Upper lobe of left lung (tissue), 6 donors: ENCODE results near the gene KIF6. TPM values are rescaled to one million over a fixed set of nuclear protein-coding genes. Genes with fewer than 3 reads are reported as not detected.

Experiments
- ATAC-seq, 2 donors: fragments of 200-7000 bp; cut with Tn5 transposase; one replicate each; pipeline ENCODE4 v1.9.1; 2022; ENCODE audit warnings: mild to moderate bottlenecking in 2 of 2, moderate library complexity in 2 of 2; ENCODE audit not compliant: low FRiP score in 2 of 2
- DNase-seq, 2 donors: peaks; one replicate each; pipeline ENCODE4 v3.0.0-alpha.2; 2019 to 2020
- H3K27ac ChIP-seq, 4 donors: fragments of 200-600 bp; sonication (generic); one replicate each; pipeline ENCODE4 v1.5.1; 2016 to 2019
- H3K27me3 ChIP-seq, 4 donors: fragments of 200-600 bp; sonication (generic); one replicate each; pipeline ENCODE4 v1.5.1; 2017 to 2019
- H3K36me3 ChIP-seq, 4 donors: fragments of 200-600 bp; sonication (generic); one replicate each; pipeline ENCODE4 v1.5.1; 2016 to 2019
- H3K4me1 ChIP-seq, 4 donors: fragments of 200-600 bp; sonication (generic); one replicate each; pipeline ENCODE4 v1.5.1; 2018 to 2019
- H3K4me3 ChIP-seq, 4 donors: fragments of 200-600 bp; sonication (generic); one replicate each; pipeline ENCODE4 v1.5.1; 2017 to 2019; ENCODE audit warnings: mild to moderate bottlenecking in 2 of 4, moderate library complexity in 1 of 4
- H3K9me3 ChIP-seq, 4 donors: fragments of 200-600 bp; sonication (generic); one replicate each; pipeline ENCODE4 v1.5.1; 2018 to 2019
- EP300 ChIP-seq, 4 donors: sonication (generic); formaldehyde crosslinking; IDR thresholded peaks; one replicate each; pipeline ENCODE4 v1.5.1; 2017; ENCODE audit warnings: antibody characterized with exemption in 4 of 4, control low read depth in 2 of 4
- POLR2A ChIP-seq, 4 donors: fragments of 450-650 bp; IDR thresholded peaks; one replicate each; pipeline ENCODE4 v1.5.1; 2016 to 2017; ENCODE audit warnings: antibody characterized with exemption in 4 of 4, mild to moderate bottlenecking in 2 of 4
- POLR2AphosphoS5 ChIP-seq, 2 donors: sonication (generic); formaldehyde crosslinking; IDR thresholded peaks; one replicate each; pipeline ENCODE4 v1.5.1; 2017; ENCODE audit warnings: antibody characterized with exemption in 2 of 2
- WGBS, 2 donors: methylation state at CpG; one replicate each; pipeline ENCODE4 v1.1.5; 2017 to 2018; 5-methylcytosine and 5-hydroxymethylcytosine counted together
- total RNA-seq, 6 donors: library from RNA; depleted of rRNA in 4 of 6; stranded (reverse); fragments of >200 nt in 4 of 6; gene quantifications; one replicate each; pipeline versions ENCODE4 v1.1.0 to v1.2.1, GENCODE V29; 2016 to 2021
- TF ChIP-seq, protein P1 (sequence below), 6 experiments: fragments of 450-650 bp in 4 of 6; fragments of 200-600 bp in 2 of 6; sonication (generic) in 2 of 6; IDR thresholded peaks; one replicate each; pipeline ENCODE4 v1.5.1; 2016 to 2019; ENCODE audit warnings: antibody characterized with exemption in 6 of 6
- donor health status: DM: no; HTN: no; CAD: no; lungs with moderate emphysema.
- donor health status: DM: no; HTN: yes; CAD: no; lungs with severe emphysema.

Gene KIF6
- total RNA-seq, 6 donors from 2014 or later = 0.55 to 7.9 (median 1.5) TPM

DNA sequence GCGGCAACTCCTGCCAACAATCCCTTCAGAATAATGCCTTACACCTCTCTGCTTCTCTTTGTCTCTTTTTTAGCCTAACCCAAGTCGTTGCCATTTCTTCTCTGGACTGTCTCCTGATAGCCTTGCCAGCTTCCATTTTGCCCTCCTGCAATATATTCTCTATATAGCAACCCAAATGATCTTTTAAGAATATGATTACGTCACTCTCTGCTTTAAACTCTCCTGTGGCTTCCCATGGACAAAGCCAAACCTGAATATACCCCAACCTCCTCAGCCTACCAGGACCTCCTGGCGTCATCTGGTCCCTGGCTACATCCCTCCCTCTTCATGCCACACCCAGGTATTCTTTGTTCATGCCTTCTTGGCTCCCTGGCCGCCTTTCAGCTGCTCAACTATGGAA, 276.2 kb downstream of the KIF6 start:
- Histone ChIP-seq H3K27me3 (no peaks in the 10 kb centered on the region), H3K27ac (no peak overlapping the region), H3K4me3 (no peak overlapping the region), H3K36me3 (no peaks in the 10 kb centered on the region), H3K9me3 (no peaks in the 10 kb centered on the region), H3K4me1 (no peaks in the 10 kb centered on the region)
- DNase-seq (no peak), ATAC-seq (no peak)
- TF ChIP-seq POLR2AphosphoS5 (IDR thresholded peaks at IDR 0.05) (no peak), POLR2A (IDR thresholded peaks at IDR 0.05) (no peak), EP300 (IDR thresholded peaks at IDR 0.05) (no peak)
- TF ChIP-seq, protein P1, sequence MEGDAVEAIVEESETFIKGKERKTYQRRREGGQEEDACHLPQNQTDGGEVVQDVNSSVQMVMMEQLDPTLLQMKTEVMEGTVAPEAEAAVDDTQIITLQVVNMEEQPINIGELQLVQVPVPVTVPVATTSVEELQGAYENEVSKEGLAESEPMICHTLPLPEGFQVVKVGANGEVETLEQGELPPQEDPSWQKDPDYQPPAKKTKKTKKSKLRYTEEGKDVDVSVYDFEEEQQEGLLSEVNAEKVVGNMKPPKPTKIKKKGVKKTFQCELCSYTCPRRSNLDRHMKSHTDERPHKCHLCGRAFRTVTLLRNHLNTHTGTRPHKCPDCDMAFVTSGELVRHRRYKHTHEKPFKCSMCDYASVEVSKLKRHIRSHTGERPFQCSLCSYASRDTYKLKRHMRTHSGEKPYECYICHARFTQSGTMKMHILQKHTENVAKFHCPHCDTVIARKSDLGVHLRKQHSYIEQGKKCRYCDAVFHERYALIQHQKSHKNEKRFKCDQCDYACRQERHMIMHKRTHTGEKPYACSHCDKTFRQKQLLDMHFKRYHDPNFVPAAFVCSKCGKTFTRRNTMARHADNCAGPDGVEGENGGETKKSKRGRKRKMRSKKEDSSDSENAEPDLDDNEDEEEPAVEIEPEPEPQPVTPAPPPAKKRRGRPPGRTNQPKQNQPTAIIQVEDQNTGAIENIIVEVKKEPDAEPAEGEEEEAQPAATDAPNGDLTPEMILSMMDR (IDR thresholded peaks at IDR 0.05) = no peak
- WGBS, 2 donors = 75 to 86% methylated on average over 5 of the region's 5 CpGs

DNA sequence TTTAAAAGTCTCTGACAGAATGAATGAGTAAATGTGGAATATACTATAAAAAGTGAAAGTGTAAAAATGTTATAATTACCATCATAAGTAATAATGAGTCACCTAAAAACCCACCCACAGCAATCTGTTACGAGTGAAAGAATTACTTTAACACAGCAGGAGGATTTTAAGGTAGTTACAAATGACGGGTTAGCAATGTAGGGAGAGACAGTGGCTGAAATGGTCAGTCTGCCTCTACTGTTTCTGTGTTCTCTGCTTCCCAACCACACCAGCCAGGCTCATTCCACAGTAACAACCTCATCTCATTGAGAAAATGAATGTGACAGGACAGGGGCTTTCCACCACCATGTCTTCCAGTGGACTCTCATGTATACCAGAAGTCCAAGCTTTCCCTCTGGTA, 278.3 kb downstream of the KIF6 start:
- no peak for TF ChIP-seq EP300 (IDR thresholded peaks at IDR 0.05)
- no peak for TF ChIP-seq POLR2A (IDR thresholded peaks at IDR 0.05)
- TF ChIP-seq POLR2AphosphoS5 (IDR thresholded peaks at IDR 0.05) = no peak
- TF ChIP-seq, protein P1 (IDR thresholded peaks at IDR 0.05) = no peak
- ATAC-seq (no peak), DNase-seq (no peak)
- H3K27me3 ChIP-seq = no peaks in the 10 kb centered on the region
- no peaks in the 10 kb centered on the region for H3K4me1 ChIP-seq
- H3K27ac ChIP-seq = no peak overlapping the region
- H3K9me3 ChIP-seq = no peaks in the 10 kb centered on the region
- no peak overlapping the region for H3K4me3 ChIP-seq
- no peaks in the 10 kb centered on the region for H3K36me3 ChIP-seq
- WGBS, 2 donors = 73 to 81% methylated on average over 2 of the region's 2 CpGs

DNA sequence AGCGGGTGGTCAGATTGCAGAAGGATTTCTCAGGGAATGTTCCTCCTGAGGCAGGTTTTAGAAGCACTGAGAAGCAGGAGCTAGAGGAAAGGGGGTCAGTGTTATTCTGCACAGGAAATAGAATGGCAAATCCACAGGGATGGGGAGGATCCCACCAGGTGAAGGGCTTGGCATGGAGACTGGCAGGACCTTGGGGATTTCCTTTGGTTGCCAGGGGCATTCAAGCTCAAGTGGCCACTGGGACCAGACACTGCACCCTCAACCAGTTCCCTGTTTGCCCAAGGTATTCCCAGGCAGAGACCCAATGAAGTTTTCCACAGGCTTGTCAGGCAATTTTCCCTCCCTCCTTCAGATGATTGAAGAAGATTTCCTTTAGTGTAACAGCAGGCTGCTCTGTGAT, 279.5 kb downstream of the KIF6 start:
- Histone ChIP-seq H3K4me1 (no peaks in the 10 kb centered on the region), H3K27ac (no peak overlapping the region), H3K9me3 (no peaks in the 10 kb centered on the region), H3K36me3 (no peaks in the 10 kb centered on the region), H3K27me3 (no peaks in the 10 kb centered on the region), H3K4me3 (no peak overlapping the region)
- ATAC-seq (no peak), DNase-seq (no peak)
- TF ChIP-seq, protein P1 (IDR thresholded peaks at IDR 0.05) = no peak
- TF ChIP-seq POLR2A (IDR thresholded peaks at IDR 0.05) (no peak), EP300 (IDR thresholded peaks at IDR 0.05) (no peak), POLR2AphosphoS5 (IDR thresholded peaks at IDR 0.05) (no peak)
- WGBS, 2 donors = 92 to 100% methylated on average over 1 of the region's 1 CpG

DNA sequence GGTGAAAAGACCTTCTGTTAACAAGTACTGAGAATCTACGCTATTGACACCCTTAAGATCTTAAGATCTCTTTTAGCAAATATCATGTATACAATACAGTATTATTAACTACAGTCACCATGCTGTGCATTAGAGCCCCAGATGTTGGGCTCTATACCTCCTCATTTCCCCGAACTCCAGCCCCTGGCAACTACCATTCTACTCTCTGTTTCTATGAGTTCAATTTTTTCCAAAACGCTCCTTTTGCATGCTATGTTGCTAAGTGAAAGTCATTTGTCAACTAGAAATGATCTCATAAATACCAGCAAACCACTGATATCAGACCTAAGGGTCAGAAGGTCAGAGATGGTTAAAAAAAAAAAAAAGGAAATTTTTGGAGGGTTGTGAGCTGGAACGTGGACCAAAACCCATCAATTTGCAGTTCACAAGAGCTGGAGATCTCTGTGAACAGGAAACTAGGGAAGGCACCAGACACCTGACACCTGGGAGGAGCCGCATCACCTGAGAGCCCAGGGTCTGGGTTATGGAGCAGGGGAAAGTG, 280.7 kb downstream of the KIF6 start:
- Histone ChIP-seq H3K27me3 (no peaks in the 10 kb centered on the region), H3K27ac (no peak overlapping the region), H3K4me3 (no peak overlapping the region), H3K9me3 (no peaks in the 10 kb centered on the region), H3K36me3 (no peaks in the 10 kb centered on the region), H3K4me1 (no peaks in the 10 kb centered on the region)
- DNase-seq (no peak), ATAC-seq (no peak)
- 86 to 88% methylated on average over 5 of the region's 5 CpGs for WGBS, 2 donors
- no peak for TF ChIP-seq EP300 (IDR thresholded peaks at IDR 0.05)

DNA sequence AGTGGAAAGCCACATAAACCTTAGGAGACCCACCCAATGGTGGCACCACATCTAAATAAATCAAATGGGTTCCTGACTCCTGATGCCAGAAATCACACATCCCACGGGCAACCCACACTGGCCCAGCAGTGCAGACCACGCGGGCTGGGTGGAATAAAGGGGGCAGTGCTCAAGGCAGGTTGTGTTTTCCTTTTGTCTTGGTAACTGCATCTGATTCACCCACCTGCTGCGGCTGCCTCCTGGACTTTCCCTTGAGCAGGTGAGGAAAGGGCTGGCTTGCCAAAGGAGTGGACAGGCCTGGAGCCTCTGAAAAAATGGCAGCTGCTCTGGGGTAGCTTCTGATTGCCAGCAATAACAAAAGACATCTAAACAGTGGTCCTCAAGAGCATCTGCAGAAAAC, 283.2 kb downstream of the KIF6 start:
- Histone ChIP-seq H3K9me3 (no peaks in the 10 kb centered on the region), H3K27ac (no peak overlapping the region), H3K4me1 (no peaks in the 10 kb centered on the region), H3K36me3 (no peaks in the 10 kb centered on the region), H3K27me3 (no peaks in the 10 kb centered on the region), H3K4me3 (no peak overlapping the region)
- WGBS, 2 donors = 90 to 92% methylated on average over 4 of the region's 4 CpGs
- ATAC-seq (no peak), DNase-seq (no peak)
- TF ChIP-seq POLR2A (IDR thresholded peaks at IDR 0.05) (no peak), EP300 (IDR thresholded peaks at IDR 0.05) (no peak), POLR2AphosphoS5 (IDR thresholded peaks at IDR 0.05) (no peak)
- TF ChIP-seq, protein P1 (IDR thresholded peaks at IDR 0.05) = no peak
